WTC11 (cell line): ENCODE results near the gene MPP7. TPM values are rescaled to one million over a fixed set of nuclear protein-coding genes. Genes with fewer than 3 reads are reported as not detected.
A peak's percentile ranks its signal among the peaks of the same experiment; 100 is the strongest.

Source experiments
- ATAC-seq: fragments of 200-7000 bp; cut with Tn5 transposase; 2 replicates; pipeline ENCODE4 v1.10.0; 2021; ENCODE audit warnings: mild to moderate bottlenecking, moderate library complexity
- CTCF ChIA-PET: fragments of 300-600 bp; sonication (Branson Sonifier 250); formaldehyde crosslinking; loops from one replicate; lab custom pipeline; 2021; ENCODE audit warnings: antibody characterized with exemption; lab: Charles Lee
- POLR2A ChIA-PET: fragments of 350-600 bp; sonication (Branson Sonifier 250); formaldehyde crosslinking; loops from one replicate; lab custom pipeline; 2021; ENCODE audit warnings: antibody characterized with exemption; lab: Charles Lee
- DNase-seq: peaks from one replicate; pipeline ENCODE4 v3.0.0; 2021; ENCODE audit warnings: low spot score
- H3K27ac Mint-ChIP-seq: 2 replicates; pipeline ENCODE4 v1.8.0; 2021; ENCODE audit warnings: mixed read lengths
- H3K27me3 Mint-ChIP-seq: 2 replicates; pipeline ENCODE4 v1.8.0; 2021; ENCODE audit warnings: low read depth, mild to moderate bottlenecking, moderate library complexity, mixed read lengths
- H3K36me3 Mint-ChIP-seq: 2 replicates; pipeline ENCODE4 v1.8.0; 2021; ENCODE audit warnings: mixed read lengths
- H3K4me1 Mint-ChIP-seq: 2 replicates; pipeline ENCODE4 v1.8.0; 2022; ENCODE audit warnings: mixed read lengths
- H3K4me3 Mint-ChIP-seq: 2 replicates; pipeline ENCODE4 v1.8.0; 2021; ENCODE audit warnings: mild to moderate bottlenecking, moderate library complexity, mixed read lengths
- H3K9me3 Mint-ChIP-seq: 2 replicates; pipeline ENCODE4 v1.8.0; 2021; ENCODE audit warnings: mixed read lengths
- CBFB ChIP-seq: sonication (generic); formaldehyde crosslinking; IDR thresholded peaks from 2 replicates; pipeline ENCODE4 v1.8.1; 2022; ENCODE audit warnings: mild to moderate bottlenecking, low read depth, missing genetic modification reagents
- E2F1 ChIP-seq: sonication (generic); formaldehyde crosslinking; IDR thresholded peaks from 2 replicates; pipeline ENCODE4 v1.8.0; 2022; ENCODE audit warnings: mild to moderate bottlenecking, missing genetic modification reagents
- ELF4 ChIP-seq: sonication (generic); formaldehyde crosslinking; IDR thresholded peaks from 2 replicates; pipeline ENCODE4 v1.8.1; 2022; ENCODE audit warnings: low read depth, mild to moderate bottlenecking, moderate library complexity, missing genetic modification reagents
- ETV6 ChIP-seq: sonication (generic); formaldehyde crosslinking; IDR thresholded peaks from 2 replicates; pipeline ENCODE4 v1.8.1; 2022; ENCODE audit warnings: mild to moderate bottlenecking, missing genetic modification reagents
- FOXK1 ChIP-seq: sonication (generic); formaldehyde crosslinking; IDR thresholded peaks from 2 replicates; pipeline ENCODE4 v1.8.0; 2022; ENCODE audit warnings: mild to moderate bottlenecking, moderate library complexity, missing genetic modification reagents
- GABPB1 ChIP-seq: sonication (generic); formaldehyde crosslinking; IDR thresholded peaks from 2 replicates; pipeline ENCODE4 v1.8.1; 2023; ENCODE audit warnings: mild to moderate bottlenecking, missing genetic modification reagents
- GRHL2 ChIP-seq: fragments of 250-450 bp; sonication (Bioruptor Pico); IDR thresholded peaks from 2 replicates; pipeline ENCODE4 v1.8.0; 2022; ENCODE audit warnings: mild to moderate bottlenecking, moderate library complexity; ENCODE audit not compliant: insufficient replicate concordance, severe bottlenecking
- GTF2I ChIP-seq: fragments of 250-450 bp; sonication (Bioruptor Pico); conservative IDR thresholded peaks from 2 replicates; pipeline ENCODE4 v1.4.0; 2021; ENCODE audit warnings: mild to moderate bottlenecking
- HMGXB4 ChIP-seq: sonication (generic); formaldehyde crosslinking; IDR thresholded peaks from 2 replicates; pipeline ENCODE4 v1.8.1; 2023; ENCODE audit warnings: mild to moderate bottlenecking, moderate library complexity, missing genetic modification reagents
- JUN ChIP-seq: sonication (generic); formaldehyde crosslinking; IDR thresholded peaks from 2 replicates; pipeline ENCODE4 v1.8.0; 2023; ENCODE audit warnings: mild to moderate bottlenecking, missing genetic modification reagents
- KAT7 ChIP-seq: sonication (generic); formaldehyde crosslinking; IDR thresholded peaks from 2 replicates; pipeline ENCODE4 v1.8.1; 2023; ENCODE audit warnings: missing genetic modification reagents, mild to moderate bottlenecking, borderline replicate concordance
- MXD4 ChIP-seq: fragments of 250-450 bp; sonication (Bioruptor Pico); IDR thresholded peaks from 2 replicates; pipeline ENCODE4 v1.8.0; 2021; ENCODE audit warnings: mild to moderate bottlenecking, moderate library complexity, borderline replicate concordance
- NFYB ChIP-seq: sonication (generic); formaldehyde crosslinking; conservative IDR thresholded peaks from 2 replicates; pipeline ENCODE4 v1.8.0; 2022; ENCODE audit warnings: low read depth, missing genetic modification reagents
- OVOL2 ChIP-seq: fragments of 250-450 bp; sonication (Bioruptor Pico); IDR thresholded peaks from 2 replicates; pipeline ENCODE4 v1.9.0; 2021; ENCODE audit warnings: mild to moderate bottlenecking, borderline replicate concordance
- SMAD3 ChIP-seq: sonication (generic); formaldehyde crosslinking; IDR thresholded peaks from 2 replicates; pipeline ENCODE4 v1.8.0; 2022; ENCODE audit warnings: missing genetic modification reagents, mild to moderate bottlenecking, borderline replicate concordance
- TEAD1 ChIP-seq: sonication (generic); formaldehyde crosslinking; IDR thresholded peaks from 2 replicates; pipeline ENCODE4 v1.8.0; 2022; ENCODE audit warnings: mild to moderate bottlenecking, missing genetic modification reagents
- ZNF138 ChIP-seq: sonication (generic); formaldehyde crosslinking; conservative IDR thresholded peaks from 2 replicates; pipeline ENCODE4 v1.8.1; 2022; ENCODE audit warnings: mild to moderate bottlenecking, moderate library complexity, missing genetic modification reagents
- ZNF219 ChIP-seq: sonication (generic); formaldehyde crosslinking; IDR thresholded peaks from 2 replicates; pipeline ENCODE4 v1.8.0; 2023; ENCODE audit warnings: missing genetic modification reagents, mild to moderate bottlenecking, borderline replicate concordance
- ZNF232 ChIP-seq: sonication (generic); formaldehyde crosslinking; IDR thresholded peaks from 2 replicates; pipeline ENCODE4 v1.8.0; 2022; ENCODE audit warnings: mild to moderate bottlenecking, missing genetic modification reagents
- ZNF396 ChIP-seq: fragments of 250-450 bp; sonication (Bioruptor Pico); IDR thresholded peaks from 2 replicates; pipeline ENCODE4 v1.8.0; 2021; ENCODE audit warnings: mild to moderate bottlenecking, moderate library complexity, borderline replicate concordance
- total RNA-seq: library from RNA; stranded (reverse); gene quantifications from 3 replicates; pipeline ENCODE4 v1.2.3, GENCODE V29; 2021
- TF ChIP-seq, protein P1 (sequence below): sonication (generic); formaldehyde crosslinking; IDR thresholded peaks from 2 replicates; pipeline ENCODE4 v1.8.0; 2022; ENCODE audit warnings: mild to moderate bottlenecking, missing genetic modification reagents
- TF ChIP-seq, protein P2 (sequence below): fragments of 250-450 bp; sonication (Bioruptor Pico); IDR thresholded peaks from 2 replicates; pipeline ENCODE4 v1.9.0; 2021; ENCODE audit warnings: mild to moderate bottlenecking
- TF ChIP-seq, protein P3 (sequence below): sonication (generic); formaldehyde crosslinking; IDR thresholded peaks from 2 replicates; pipeline ENCODE4 v1.8.1; 2023; ENCODE audit warnings: mild to moderate bottlenecking, missing genetic modification reagents, moderate library complexity
- TF ChIP-seq, protein P4 (sequence below): fragments of 250-450 bp; sonication (Bioruptor Pico); conservative IDR thresholded peaks from 2 replicates; pipeline ENCODE4 v1.9.0; 2021; ENCODE audit warnings: mild to moderate bottlenecking
- TF ChIP-seq, protein P5 (sequence below): fragments of 200-600 bp; IDR thresholded peaks from 2 replicates; pipeline ENCODE4 v1.8.0; 2022; ENCODE audit warnings: antibody characterized with exemption
- TF ChIP-seq, protein P6 (sequence below): sonication (generic); formaldehyde crosslinking; IDR thresholded peaks from 2 replicates; pipeline ENCODE4 v1.8.1; 2022; ENCODE audit warnings: mild to moderate bottlenecking, moderate library complexity, missing genetic modification reagents

The MPP7 gene
- total RNA-seq, 1 experiment from 2014 or later = 9.1 TPM

DNA sequence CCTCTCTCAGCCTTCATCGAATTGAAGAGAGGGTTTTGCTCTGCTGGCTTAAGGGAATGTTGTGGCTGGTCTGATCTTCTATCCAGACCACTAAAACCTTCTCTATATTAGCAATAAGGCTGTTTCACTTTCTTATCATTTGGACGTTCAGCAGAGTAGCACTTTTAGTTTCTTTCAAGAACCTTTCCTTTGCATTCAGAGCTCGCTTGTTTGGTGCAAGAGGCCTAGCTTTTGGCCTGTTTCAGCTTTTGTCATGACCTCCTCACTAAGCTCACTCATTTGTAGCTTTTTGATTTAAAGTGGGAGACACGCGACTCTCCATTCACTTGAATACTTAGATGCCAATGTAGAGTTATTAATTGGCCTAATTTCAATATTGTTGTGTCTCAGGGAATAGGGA lies 3.9 kb downstream of the MPP7 start:
- Mint-ChIP-seq H3K27me3 (peaks cover 4% of the 10 kb centered on the region), H3K4me3 (no peak overlapping the region), H3K4me1 (peaks cover 47% of the 10 kb centered on the region), H3K27ac (0 out of 2 replicates have a peak overlapping the region, but pooled peaks have one; percentile 2), H3K36me3 (no peaks in the 10 kb centered on the region), H3K9me3 (no peaks in the 10 kb centered on the region)
- TF ChIP-seq, protein P1, sequence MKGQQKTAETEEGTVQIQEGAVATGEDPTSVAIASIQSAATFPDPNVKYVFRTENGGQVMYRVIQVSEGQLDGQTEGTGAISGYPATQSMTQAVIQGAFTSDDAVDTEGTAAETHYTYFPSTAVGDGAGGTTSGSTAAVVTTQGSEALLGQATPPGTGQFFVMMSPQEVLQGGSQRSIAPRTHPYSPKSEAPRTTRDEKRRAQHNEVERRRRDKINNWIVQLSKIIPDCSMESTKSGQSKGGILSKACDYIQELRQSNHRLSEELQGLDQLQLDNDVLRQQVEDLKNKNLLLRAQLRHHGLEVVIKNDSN = no peak
- TF ChIP-seq ZNF219 (CRISPR knock-in tag) = no peak
- TF ChIP-seq GTF2I = no peak
- TF ChIP-seq OVOL2 (CRISPR knock-in tag) = no peak
- TF ChIP-seq, protein P2, sequence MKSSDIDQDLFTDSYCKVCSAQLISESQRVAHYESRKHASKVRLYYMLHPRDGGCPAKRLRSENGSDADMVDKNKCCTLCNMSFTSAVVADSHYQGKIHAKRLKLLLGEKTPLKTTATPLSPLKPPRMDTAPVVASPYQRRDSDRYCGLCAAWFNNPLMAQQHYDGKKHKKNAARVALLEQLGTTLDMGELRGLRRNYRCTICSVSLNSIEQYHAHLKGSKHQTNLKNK (CRISPR knock-in tag) = no peak
- no peak for TF ChIP-seq SMAD3 (CRISPR knock-in tag)
- TF ChIP-seq, protein P3, sequence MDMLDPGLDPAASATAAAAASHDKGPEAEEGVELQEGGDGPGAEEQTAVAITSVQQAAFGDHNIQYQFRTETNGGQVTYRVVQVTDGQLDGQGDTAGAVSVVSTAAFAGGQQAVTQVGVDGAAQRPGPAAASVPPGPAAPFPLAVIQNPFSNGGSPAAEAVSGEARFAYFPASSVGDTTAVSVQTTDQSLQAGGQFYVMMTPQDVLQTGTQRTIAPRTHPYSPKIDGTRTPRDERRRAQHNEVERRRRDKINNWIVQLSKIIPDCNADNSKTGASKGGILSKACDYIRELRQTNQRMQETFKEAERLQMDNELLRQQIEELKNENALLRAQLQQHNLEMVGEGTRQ (CRISPR knock-in tag) = no peak
- no peak for TF ChIP-seq JUN (CRISPR knock-in tag)
- no peak for TF ChIP-seq TEAD1 (CRISPR knock-in tag)
- no peak for TF ChIP-seq E2F1
- TF ChIP-seq, protein P4, sequence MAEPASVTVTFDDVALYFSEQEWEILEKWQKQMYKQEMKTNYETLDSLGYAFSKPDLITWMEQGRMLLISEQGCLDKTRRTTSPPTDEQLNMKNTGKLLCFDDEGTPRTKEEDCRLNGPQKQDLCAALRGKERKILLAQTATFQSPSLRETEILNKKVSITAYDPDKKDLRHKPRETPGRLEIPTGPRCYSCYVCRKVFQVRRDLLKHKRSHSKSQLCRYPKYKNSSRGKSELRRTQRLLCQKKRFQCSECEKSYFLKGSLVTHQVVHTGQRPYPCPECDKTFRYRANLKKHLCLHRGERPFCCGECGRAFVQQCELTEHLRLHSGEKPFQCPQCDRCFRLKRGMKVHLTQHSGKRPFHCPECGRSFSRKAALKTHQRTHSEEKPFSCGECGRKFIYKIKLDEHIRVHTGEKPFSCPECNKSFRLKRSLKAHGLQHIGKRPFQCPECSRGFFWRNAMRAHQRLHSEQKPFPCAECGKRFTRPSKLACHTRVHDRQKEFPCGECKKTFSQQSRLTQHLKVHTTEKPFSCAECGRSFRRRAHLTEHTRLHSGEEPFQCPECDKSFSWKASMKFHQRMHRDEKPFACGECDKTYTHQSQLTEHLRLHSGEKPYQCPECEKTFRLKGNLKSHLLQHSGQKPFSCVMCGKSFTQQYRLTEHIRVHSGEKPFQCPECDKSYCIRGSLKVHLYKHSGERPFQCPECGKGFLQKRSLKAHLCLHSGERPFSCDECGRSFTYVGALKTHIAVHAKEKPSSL = no peak
- CTCF ChIA-PET = interaction anchor here (1.0 kb wide), 1 partner anchor 46 kb away, joined by 3 read pairs; no protein-coding TSS in a partner anchor
- POLR2A ChIA-PET = interaction anchor here (0.6 kb wide), 1 partner anchor 27 kb away, joined by 4 read pairs; no protein-coding TSS in a partner anchor
- ATAC-seq (no peak), DNase-seq (no peak)

- CTCF ChIA-PET = interaction anchor here (1.5 kb wide), 1 partner anchor 54 kb away, joined by 3 read pairs; no protein-coding TSS in a partner anchor
- no peak for TF ChIP-seq ZNF396 (CRISPR knock-in tag)
- no peak for TF ChIP-seq ETV6 (CRISPR knock-in tag)
- TF ChIP-seq GABPB1 (CRISPR knock-in tag) = no peak
- no peak for TF ChIP-seq ELF4 (CRISPR knock-in tag)
- no peak for TF ChIP-seq NFYB (CRISPR knock-in tag)
- no peak for TF ChIP-seq FOXK1 (CRISPR knock-in tag)
- TF ChIP-seq GRHL2 (CRISPR knock-in tag) = no peak
- no peak for TF ChIP-seq KAT7 (CRISPR knock-in tag)
- TF ChIP-seq CBFB (CRISPR knock-in tag) = no peak
- TF ChIP-seq HMGXB4 (CRISPR knock-in tag) = no peak
- no peak for TF ChIP-seq ZNF138
- TF ChIP-seq, protein P3 (CRISPR knock-in tag) = no peak
- no peak for TF ChIP-seq MXD4 (CRISPR knock-in tag)
- TF ChIP-seq, protein P5, sequence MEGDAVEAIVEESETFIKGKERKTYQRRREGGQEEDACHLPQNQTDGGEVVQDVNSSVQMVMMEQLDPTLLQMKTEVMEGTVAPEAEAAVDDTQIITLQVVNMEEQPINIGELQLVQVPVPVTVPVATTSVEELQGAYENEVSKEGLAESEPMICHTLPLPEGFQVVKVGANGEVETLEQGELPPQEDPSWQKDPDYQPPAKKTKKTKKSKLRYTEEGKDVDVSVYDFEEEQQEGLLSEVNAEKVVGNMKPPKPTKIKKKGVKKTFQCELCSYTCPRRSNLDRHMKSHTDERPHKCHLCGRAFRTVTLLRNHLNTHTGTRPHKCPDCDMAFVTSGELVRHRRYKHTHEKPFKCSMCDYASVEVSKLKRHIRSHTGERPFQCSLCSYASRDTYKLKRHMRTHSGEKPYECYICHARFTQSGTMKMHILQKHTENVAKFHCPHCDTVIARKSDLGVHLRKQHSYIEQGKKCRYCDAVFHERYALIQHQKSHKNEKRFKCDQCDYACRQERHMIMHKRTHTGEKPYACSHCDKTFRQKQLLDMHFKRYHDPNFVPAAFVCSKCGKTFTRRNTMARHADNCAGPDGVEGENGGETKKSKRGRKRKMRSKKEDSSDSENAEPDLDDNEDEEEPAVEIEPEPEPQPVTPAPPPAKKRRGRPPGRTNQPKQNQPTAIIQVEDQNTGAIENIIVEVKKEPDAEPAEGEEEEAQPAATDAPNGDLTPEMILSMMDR = no peak
- TF ChIP-seq, protein P6, sequence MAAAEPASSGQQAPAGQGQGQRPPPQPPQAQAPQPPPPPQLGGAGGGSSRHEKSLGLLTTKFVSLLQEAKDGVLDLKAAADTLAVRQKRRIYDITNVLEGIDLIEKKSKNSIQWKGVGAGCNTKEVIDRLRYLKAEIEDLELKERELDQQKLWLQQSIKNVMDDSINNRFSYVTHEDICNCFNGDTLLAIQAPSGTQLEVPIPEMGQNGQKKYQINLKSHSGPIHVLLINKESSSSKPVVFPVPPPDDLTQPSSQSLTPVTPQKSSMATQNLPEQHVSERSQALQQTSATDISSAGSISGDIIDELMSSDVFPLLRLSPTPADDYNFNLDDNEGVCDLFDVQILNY (CRISPR knock-in tag) = no peak
- no peak for TF ChIP-seq ZNF232 (CRISPR knock-in tag)
Observed at GRCh38 chr10:28296023-28296422, 6.8 kb downstream of the MPP7 start.

More at GRCh38 chr10:28296023-28296422, 6.8 kb downstream of the MPP7 start:
- H3K27ac Mint-ChIP-seq = peak overlapping the region; percentile 14
- H3K9me3 Mint-ChIP-seq = no peaks in the 10 kb centered on the region
- no peak overlapping the region for H3K4me3 Mint-ChIP-seq
- DNase-seq (no peak), ATAC-seq (no peak)
- H3K36me3 Mint-ChIP-seq = no peaks in the 10 kb centered on the region
- peaks cover 49% of the 10 kb centered on the region for H3K4me1 Mint-ChIP-seq
- POLR2A ChIA-PET = no interaction called here
- no peaks in the 10 kb centered on the region for H3K27me3 Mint-ChIP-seq
